Brain microvascular endothelial cell (primary cell): ENCODE results near the gene FREM2.

Source experiments
- DNase-seq: peaks from one replicate; pipeline ENCODE4 v3.0.0-alpha.2; 2020
- H3K27ac ChIP-seq: fragments of 250-450 bp; sonication (Bioruptor Pico); 2 replicates; pipeline ENCODE4 v1.5.1; 2020; ENCODE audit warnings: mild to moderate bottlenecking, moderate library complexity
- H3K27me3 ChIP-seq: fragments of 250-450 bp; sonication (Bioruptor Pico); replicated peaks from 2 replicates; pipeline ENCODE4 v1.5.1; 2020; ENCODE audit warnings: mild to moderate bottlenecking
- H3K36me3 ChIP-seq: fragments of 250-450 bp; sonication (Bioruptor Pico); replicated peaks from 2 replicates; pipeline ENCODE4 v1.5.1; 2020; ENCODE audit warnings: mild to moderate bottlenecking
- H3K4me3 ChIP-seq: 2 replicates; pipeline ENCODE4 v1.5.1; 2011; ENCODE audit warnings: low read depth, mild to moderate bottlenecking, control low read depth, low read length, moderate library complexity
- CTCF ChIP-seq: IDR thresholded peaks from 2 replicates; pipeline ENCODE4 v1.5.1; 2011; ENCODE audit warnings: low read depth, mild to moderate bottlenecking, moderate library complexity, low read length, control low read depth, inconsistent platforms; ENCODE audit errors: missing control alignments
- in situ Hi-C: cut with HindIII; loops from 2 replicates; pipeline ENCODE4 v1.10.0; 2017; ENCODE audit warnings: low sequenced_read_pairs, low pct_ligation_motif_present

The FREM2 gene

DNA sequence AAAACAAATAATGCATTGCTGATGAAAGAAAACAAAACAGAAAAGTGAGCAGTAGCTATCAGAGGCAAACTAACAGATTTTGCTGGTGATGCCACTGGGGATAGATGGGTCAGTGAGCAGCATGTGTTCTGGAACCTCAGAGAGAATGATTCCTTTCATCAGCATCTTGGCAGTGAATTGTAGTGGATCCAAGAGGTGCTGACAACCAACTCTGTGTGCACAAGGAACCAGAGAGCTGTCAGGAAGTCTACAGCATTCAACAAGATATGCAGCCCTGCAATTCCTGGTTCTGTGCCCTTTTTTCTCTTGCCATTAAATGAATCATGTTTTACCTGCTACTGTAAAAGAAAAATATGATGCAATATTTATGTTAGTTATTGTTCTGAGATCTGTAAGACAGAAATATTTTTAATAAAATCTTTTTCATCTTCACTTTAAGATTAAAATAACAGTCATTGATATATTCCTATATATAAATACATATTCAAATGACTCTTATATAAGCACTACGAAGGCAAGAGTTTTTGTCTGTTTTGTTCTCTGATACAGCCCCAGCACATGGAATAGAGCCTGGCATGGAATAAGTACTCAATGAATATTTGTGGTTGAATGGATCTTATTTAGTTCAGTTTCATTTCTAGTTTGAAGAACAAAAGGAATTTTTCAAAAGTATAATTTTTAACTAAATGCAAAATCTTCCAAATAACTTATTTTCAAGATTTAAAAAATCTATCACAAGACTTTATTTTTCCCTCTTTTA lies 80.8 kb downstream of the FREM2 start:
- no peak overlapping the region for H3K4me3 ChIP-seq
- TF ChIP-seq CTCF = no peak
- in situ Hi-C loops = no loop called here
- H3K27me3 ChIP-seq = no peaks in the 10 kb centered on the region
- DNase-seq = no peak
- no peaks in the 10 kb centered on the region for H3K36me3 ChIP-seq
- no peak overlapping the region for H3K27ac ChIP-seq

DNA sequence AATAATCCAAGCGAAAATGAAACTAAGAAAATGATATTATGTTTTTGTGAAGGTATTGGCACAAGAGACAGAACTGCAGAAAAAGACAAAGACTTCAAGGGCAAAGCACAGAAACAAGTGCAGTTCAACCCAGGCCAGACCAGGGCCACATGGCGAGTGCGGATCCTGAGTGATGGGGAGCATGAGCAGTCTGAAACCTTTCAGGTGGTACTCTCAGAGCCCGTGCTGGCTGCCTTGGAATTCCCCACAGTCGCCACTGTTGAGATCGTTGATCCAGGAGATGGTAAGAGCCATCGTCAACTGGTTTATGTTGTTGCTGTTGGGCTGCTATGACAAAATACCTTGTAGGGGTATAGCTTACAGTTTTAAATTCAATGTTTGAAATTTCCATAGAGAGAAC lies 82.6 kb downstream of the FREM2 start:
- no peak overlapping the region for H3K4me3 ChIP-seq
- no peak for TF ChIP-seq CTCF
- no peak for DNase-seq
- H3K27ac ChIP-seq = no peak overlapping the region
- in situ Hi-C loops = no loop called here
- no peaks in the 10 kb centered on the region for H3K27me3 ChIP-seq
- no peaks in the 10 kb centered on the region for H3K36me3 ChIP-seq

GRCh38 chr13:38775085-38775484 lies 88.2 kb downstream of the FREM2 start:
- no peaks in the 10 kb centered on the region for H3K36me3 ChIP-seq
- no peak for DNase-seq
- H3K27me3 ChIP-seq = no peaks in the 10 kb centered on the region
- H3K27ac ChIP-seq = no peak overlapping the region
- in situ Hi-C loops = no loop called here
- no peak for TF ChIP-seq CTCF
- H3K4me3 ChIP-seq = no peak overlapping the region

GRCh38 chr13:38777347-38778119 lies 90.7 kb downstream of the FREM2 start:
- DNase-seq = no peak
- Histone ChIP-seq H3K36me3 (no peaks in the 10 kb centered on the region), H3K27me3 (no peaks in the 10 kb centered on the region), H3K4me3 (no peak overlapping the region), H3K27ac (no peak overlapping the region)
- in situ Hi-C loops = no loop called here
- no peak for TF ChIP-seq CTCF

DNA sequence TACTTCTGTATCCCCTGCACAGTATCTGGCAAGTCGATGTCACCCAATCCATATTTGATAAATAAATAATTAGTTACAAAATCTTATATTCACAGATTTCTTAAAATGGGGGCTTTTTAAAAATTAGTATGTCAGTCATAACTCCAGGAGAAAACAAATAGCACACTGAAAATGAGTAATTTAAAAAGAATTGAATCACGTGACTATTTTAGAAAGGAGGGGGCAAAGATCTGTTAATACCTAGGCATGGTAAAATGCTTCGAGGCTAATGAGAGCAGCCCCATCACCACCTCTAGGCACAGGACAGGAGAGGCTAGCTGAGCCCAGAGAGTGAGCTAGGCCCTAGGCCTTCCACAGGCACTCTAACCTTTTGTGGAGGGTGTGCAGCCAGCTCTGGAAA lies 94.7 kb downstream of the FREM2 start:
- Histone ChIP-seq H3K36me3 (no peaks in the 10 kb centered on the region), H3K27me3 (no peaks in the 10 kb centered on the region), H3K4me3 (no peak overlapping the region), H3K27ac (no peak overlapping the region)
- in situ Hi-C loops = no loop called here
- TF ChIP-seq CTCF = no peak
- DNase-seq = no peak
